ENCODE results near the gene KRT2. TPM values are rescaled to one million over a fixed set of nuclear protein-coding genes. Genes with fewer than 3 reads are reported as not detected.

The KRT2 gene
- total and polyA plus RNA-seq, 10 of the 15 experiments (the other 5 are each of a cell fraction or from before 2014, with no cell fraction given), result 0.08 to 0.12 TPM; not detected in 8

DNA sequence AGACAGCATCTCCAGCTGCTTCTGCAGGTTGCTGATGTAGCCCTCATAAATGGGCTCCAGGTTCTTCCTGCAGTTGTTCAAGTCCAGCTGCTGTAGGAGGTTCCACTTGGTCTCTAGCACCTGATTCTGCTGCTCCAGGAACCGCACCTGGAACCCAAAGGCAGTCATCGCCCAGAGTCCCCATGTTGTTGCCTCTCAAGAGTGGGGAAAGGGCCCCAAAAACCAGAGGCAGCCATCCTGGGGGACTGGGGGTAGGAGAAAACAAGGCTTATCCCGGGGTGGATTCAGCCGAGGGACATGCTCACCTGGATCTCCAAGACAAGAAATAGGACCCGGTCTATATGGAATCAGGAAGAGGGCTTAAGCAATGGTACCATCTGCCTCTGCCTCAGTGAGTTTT is 53.0 kb downstream of the KRT2 start:
- TF ChIP-seq POLR2A (IDR thresholded peaks at IDR 0.05; ENCODE audit: low read depth, low read length) (no peak), TBL1XR1 (IDR thresholded peaks at IDR 0.05; ENCODE audit: low read depth, low read length) (no peak), BRCA1 (IDR thresholded peaks at IDR 0.05; ENCODE audit: low read depth, low read length) (no peak), FOXM1 (IDR thresholded peaks at IDR 0.05; ENCODE audit: low read depth, low read length) (no peak), TAF1 (IDR thresholded peaks at IDR 0.05; ENCODE audit: borderline replicate concordance, low read depth, low read length) (no peak), CHD2 (IDR thresholded peaks at IDR 0.05; ENCODE audit: borderline replicate concordance, low read depth, low read length) (no peak), ZNF384 (IDR thresholded peaks at IDR 0.05; ENCODE audit: borderline replicate concordance, low read depth, low read length) (no peak), KLF5 (IDR thresholded peaks at IDR 0.05; ENCODE audit: partially characterized antibody) (no peak), CREM (IDR thresholded peaks at IDR 0.05; ENCODE audit: low read depth) (no peak), SMARCA5 (IDR thresholded peaks at IDR 0.05) (no peak)
- TF ChIP-seq, protein P1, sequence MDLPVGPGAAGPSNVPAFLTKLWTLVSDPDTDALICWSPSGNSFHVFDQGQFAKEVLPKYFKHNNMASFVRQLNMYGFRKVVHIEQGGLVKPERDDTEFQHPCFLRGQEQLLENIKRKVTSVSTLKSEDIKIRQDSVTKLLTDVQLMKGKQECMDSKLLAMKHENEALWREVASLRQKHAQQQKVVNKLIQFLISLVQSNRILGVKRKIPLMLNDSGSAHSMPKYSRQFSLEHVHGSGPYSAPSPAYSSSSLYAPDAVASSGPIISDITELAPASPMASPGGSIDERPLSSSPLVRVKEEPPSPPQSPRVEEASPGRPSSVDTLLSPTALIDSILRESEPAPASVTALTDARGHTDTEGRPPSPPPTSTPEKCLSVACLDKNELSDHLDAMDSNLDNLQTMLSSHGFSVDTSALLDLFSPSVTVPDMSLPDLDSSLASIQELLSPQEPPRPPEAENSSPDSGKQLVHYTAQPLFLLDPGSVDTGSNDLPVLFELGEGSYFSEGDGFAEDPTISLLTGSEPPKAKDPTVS (IDR thresholded peaks at IDR 0.05; ENCODE audit: low read depth, low read length), result no peak
- TF ChIP-seq, protein P2, sequence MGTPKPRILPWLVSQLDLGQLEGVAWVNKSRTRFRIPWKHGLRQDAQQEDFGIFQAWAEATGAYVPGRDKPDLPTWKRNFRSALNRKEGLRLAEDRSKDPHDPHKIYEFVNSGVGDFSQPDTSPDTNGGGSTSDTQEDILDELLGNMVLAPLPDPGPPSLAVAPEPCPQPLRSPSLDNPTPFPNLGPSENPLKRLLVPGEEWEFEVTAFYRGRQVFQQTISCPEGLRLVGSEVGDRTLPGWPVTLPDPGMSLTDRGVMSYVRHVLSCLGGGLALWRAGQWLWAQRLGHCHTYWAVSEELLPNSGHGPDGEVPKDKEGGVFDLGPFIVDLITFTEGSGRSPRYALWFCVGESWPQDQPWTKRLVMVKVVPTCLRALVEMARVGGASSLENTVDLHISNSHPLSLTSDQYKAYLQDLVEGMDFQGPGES (IDR thresholded peaks at IDR 0.05), result no peak
- TF ChIP-seq, protein P3, sequence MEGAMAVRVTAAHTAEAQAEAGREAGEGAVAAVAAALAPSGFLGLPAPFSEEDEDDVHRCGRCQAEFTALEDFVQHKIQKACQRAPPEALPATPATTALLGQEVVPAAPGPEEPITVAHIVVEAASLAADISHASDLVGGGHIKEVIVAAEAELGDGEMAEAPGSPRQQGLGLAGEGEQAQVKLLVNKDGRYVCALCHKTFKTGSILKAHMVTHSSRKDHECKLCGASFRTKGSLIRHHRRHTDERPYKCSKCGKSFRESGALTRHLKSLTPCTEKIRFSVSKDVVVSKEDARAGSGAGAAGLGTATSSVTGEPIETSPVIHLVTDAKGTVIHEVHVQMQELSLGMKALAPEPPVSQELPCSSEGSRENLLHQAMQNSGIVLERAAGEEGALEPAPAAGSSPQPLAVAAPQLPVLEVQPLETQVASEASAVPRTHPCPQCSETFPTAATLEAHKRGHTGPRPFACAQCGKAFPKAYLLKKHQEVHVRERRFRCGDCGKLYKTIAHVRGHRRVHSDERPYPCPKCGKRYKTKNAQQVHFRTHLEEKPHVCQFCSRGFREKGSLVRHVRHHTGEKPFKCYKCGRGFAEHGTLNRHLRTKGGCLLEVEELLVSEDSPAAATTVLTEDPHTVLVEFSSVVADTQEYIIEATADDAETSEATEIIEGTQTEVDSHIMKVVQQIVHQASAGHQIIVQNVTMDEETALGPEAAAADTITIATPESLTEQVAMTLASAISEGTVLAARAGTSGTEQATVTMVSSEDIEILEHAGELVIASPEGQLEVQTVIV (IDR thresholded peaks at IDR 0.05; ENCODE audit: borderline replicate concordance, partially characterized antibody), result no peak
- TF ChIP-seq, protein P4, sequence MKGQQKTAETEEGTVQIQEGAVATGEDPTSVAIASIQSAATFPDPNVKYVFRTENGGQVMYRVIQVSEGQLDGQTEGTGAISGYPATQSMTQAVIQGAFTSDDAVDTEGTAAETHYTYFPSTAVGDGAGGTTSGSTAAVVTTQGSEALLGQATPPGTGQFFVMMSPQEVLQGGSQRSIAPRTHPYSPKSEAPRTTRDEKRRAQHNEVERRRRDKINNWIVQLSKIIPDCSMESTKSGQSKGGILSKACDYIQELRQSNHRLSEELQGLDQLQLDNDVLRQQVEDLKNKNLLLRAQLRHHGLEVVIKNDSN (IDR thresholded peaks at IDR 0.05; ENCODE audit: borderline replicate concordance, extremely low read length, insufficient read depth, low read depth, low read length), result no peak
- WGBS (ENCODE audit: insufficient coverage, insufficient replicate concordance, low lambda C conversion rate, missing lambda C conversion rate), result 2% methylated on average over 5 of the region's 5 CpGs
- RAD21 ChIA-PET (ENCODE audit: unreplicated experiment), result no interaction called here
- SMC1A ChIA-PET (ENCODE audit: uncharacterized antibody, unreplicated experiment), result no interaction called here
- Histone ChIP-seq H3K4me2 (ENCODE audit: control insufficient read depth, insufficient read depth) (no peak overlapping the region), H3K27me3 (replicated peaks in 1 of 2; ENCODE audit: control insufficient read depth in 2 of 2, insufficient read depth in 2 of 2, low read length in 1 of 2) (peaks cover 0 to 14% of the 10 kb centered on the region in 2 experiments; a peak in 3 of 4 replicates), H3K4me1 (ENCODE audit: control insufficient read depth, insufficient read depth, low read length) (no peaks in the 10 kb centered on the region), H3K79me2 (ENCODE audit: control insufficient read depth, insufficient read depth, low read length) (no peaks in the 10 kb centered on the region), H3K27ac (ENCODE audit: control insufficient read depth, insufficient read depth) (no peak overlapping the region), H2AFZ (ENCODE audit: control insufficient read depth, low read depth, low read length) (no peak overlapping the region), H3K9me3 (replicated peaks; ENCODE audit: control insufficient read depth, insufficient read depth, low read length) (no peaks in the 10 kb centered on the region), H3K9ac (ENCODE audit: control insufficient read depth, insufficient read depth, low read length) (no peak overlapping the region), H3K4me3 (no peak overlapping the region), H4K20me1 (ENCODE audit: control insufficient read depth, insufficient read depth) (no peaks in the 10 kb centered on the region), H3K36me3 (ENCODE audit: control insufficient read depth in 2 of 2, insufficient read depth in 2 of 2, low read length in 1 of 2) (no peaks in the 10 kb centered on the region)
- in situ Hi-C loops (cut with MboI), result no loop called here
- intact Hi-C loops (cut with micrococcal nuclease; ENCODE audit: unreplicated experiment), result no loop called here
- CTCF ChIA-PET, result no interaction called here
- DNase-seq (ENCODE audit: low read depth, low spot score) (no peak), ATAC-seq (no peak), FAIRE-seq (no peak)
- POLR2A ChIA-PET, result no interaction called here
- no TSS peak for BruUV-seq (replicated peaks)

All from GM12878 (cell line).